NCI-H1436 treated with DMSO at 0.1 percent for 48 hours (cell line): ENCODE data around the gene XAB2.
"Not testable (repeated sequence)": the region's sequence is repeated elsewhere in the genome, so short reads cannot be mapped to it uniquely, and the experiment has no call there.

ENCODE experiments used
- DNase-seq: peaks from one replicate; lab custom pipeline; 2025; lab: John Stamatoyannopoulos, UW

The XAB2 gene

DNA sequence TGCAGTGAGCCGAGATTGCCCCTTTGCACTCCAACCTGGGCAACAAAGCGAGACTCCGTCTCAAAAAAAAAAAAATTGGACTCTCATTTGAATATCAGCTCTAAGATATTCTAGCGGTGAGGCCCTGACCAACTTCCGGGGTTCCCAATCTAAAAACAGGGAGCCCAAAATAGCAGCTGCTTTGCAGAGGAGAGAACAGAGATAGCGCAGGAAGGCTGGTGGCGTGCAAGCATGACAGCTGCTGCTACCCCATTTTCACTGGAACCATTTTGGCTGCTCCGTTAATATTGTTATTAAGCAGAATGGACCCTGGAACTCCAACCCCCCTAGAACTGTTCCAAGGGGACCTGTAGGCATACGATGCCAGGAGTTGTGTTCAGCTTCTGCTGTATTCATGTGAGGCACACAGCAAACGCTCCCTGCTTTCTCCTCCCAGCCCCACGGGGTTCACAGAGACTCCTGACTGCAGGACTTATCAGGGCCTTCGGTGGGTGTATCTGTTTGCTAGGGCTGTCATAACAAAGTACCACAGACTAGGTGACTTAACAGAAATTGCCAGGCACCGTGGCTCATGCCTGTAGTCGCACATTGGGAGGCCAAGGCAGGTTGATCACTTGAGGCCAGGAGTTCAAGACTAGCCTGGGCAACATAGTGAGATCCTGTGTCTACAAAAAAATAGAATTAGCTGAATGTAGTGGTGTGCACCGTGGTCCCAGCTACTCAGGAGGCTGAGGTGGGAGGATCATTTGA lies 19.1 kb upstream of the XAB2 start:
- no peak for DNase-seq

DNA sequence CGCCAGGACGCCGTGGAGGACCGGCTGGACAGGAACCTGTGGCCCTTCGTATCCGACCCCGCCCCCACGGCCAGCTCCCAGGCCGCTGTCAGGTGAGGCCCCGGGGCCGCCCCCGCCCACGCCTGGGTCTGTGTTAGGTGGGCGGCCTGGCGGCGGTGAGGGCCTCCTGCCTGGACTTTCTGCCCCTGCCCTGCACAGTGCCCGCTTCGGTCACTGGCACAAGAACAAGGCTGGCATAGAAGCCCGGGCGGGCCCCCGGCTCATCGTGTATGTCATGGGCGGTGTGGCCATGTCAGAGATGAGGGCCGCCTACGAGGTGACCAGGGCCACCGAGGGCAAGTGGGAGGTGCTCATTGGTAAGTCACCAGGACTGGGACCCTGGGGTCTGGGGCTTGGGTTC lies 17.8 kb upstream of the XAB2 start:
- DNase-seq = no peak

GRCh38 chr19:7646426-7646700 lies 17.0 kb upstream of the XAB2 start:
- no peak for DNase-seq

GRCh38 chr19:7645656-7646425 lies 16.5 kb upstream of the XAB2 start:
- no peak for DNase-seq

GRCh38 chr19:7645163-7645562 lies 15.8 kb upstream of the XAB2 start:
- no peak for DNase-seq

- no peak for DNase-seq
These were observed 15.2 kb upstream of the XAB2 start for GRCh38 chr19:7644550-7644877.

- DNase-seq = not testable (repeated sequence)
These were observed 14.5 kb upstream of the XAB2 start for GRCh38 chr19:7643629-7644549.

GRCh38 chr19:7643031-7643415 lies 13.7 kb upstream of the XAB2 start:
- no peak for DNase-seq

DNA sequence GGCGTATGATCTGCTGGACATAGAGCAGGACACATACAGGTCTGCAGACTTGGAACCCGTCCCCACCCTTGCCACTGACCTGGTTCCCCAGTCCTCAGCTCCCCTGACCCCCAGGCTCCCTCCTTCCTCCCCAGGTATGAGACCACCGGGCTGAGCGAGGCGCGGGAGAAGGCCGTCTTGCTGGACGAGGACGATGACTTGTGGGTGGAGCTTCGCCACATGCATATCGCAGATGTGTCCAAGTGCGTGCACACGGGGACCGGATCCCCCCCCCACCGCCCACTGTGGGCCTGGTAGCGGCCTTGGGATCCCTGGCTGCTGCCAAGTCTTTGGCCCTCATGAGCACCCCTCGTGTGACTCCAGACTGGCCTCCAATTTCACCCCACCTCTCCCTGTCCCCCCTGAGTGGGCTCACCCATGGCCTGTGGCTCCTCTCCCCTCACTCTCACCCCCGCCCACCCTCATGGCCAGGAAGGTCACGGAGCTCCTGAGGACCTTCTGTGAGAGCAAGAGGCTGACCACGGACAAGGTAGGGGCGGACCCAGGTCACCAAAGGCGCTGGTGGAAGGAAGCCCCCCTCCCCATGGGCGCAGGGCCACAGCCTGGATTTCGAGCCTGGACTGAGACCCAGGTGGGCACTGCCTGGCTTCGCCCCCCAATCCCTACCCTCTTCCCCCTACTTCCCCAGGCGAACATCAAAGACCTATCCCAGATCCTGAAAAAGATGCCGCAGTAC lies 13.1 kb upstream of the XAB2 start:
- no peak for DNase-seq

DNA sequence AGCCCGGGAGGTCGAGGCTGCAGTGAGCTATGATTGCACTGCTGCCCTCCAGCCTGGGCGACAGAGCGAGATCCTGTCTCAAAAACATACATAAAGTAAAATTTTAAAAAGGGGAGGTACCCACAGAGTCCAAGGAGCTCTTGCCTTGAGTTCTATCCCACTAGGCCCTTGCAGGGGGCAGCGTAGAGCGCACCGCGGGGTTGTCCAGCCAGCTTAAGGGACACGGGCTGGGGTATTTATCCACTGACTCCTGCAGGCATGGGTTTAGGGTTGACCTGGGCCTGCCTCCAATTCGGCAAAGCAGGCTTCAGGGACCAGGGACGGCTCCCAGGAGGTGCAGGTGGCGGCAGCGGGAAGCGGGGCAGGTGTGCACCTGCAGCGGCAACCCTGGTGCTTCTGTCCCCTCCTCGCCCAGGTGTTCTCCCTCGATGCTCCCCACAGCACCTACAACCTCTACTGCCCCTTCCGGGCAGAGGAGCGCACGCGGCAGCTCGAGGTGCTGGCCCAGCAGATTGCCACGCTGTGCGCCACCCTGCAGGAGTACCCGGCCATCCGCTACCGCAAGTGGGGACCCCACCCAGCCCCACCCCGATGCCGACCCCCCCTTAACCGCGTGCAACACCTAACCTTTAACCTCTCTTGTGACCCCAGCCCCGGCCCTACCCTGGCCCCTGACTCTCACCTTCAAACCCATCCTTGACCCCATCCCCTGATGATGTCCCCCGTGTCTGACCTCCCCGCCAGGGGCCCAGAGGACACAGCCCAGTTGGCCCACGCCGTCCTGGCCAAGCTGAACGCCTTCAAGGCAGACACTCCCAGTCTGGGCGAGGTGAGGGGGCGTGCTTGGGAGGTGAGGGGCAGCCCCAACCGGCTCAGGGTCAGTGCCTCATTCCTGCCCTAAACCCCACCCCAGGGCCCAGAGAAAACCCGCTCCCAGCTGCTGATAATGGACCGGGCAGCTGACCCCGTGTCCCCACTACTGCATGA lies 12.2 kb upstream of the XAB2 start:
- DNase-seq = no peak

- DNase-seq = no peak
These were observed 11.5 kb upstream of the XAB2 start for GRCh38 chr19:7640803-7641202.

DNA sequence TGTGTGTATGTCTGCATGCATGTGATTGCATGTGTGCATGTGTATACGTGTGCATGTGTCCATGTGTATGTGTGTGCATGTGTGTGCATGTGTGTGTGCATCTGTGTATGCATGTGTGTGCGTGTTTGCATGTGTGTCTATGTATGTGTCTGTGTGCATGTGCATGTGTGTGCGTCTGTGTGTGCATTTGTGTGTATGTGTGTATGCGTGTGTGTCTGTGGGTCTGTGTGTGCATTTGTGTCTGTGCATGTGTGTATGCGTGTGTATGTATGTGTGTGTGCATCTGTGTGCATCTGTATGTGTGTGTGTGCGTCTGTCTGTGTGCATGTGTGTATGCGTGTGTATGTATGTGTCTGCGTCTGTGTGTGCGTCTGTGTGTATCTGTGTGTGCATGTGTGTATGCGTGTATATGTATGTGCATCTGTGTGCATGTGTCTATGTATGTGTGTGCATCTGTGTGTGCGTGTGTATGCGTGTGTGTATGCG lies 10.6 kb upstream of the XAB2 start:
- DNase-seq = no peak

- no peak for DNase-seq
These were observed 9.6 kb upstream of the XAB2 start for GRCh38 chr19:7638802-7639465.

GRCh38 chr19:7637374-7638256 lies 8.3 kb upstream of the XAB2 start:
- no peak for DNase-seq

DNA sequence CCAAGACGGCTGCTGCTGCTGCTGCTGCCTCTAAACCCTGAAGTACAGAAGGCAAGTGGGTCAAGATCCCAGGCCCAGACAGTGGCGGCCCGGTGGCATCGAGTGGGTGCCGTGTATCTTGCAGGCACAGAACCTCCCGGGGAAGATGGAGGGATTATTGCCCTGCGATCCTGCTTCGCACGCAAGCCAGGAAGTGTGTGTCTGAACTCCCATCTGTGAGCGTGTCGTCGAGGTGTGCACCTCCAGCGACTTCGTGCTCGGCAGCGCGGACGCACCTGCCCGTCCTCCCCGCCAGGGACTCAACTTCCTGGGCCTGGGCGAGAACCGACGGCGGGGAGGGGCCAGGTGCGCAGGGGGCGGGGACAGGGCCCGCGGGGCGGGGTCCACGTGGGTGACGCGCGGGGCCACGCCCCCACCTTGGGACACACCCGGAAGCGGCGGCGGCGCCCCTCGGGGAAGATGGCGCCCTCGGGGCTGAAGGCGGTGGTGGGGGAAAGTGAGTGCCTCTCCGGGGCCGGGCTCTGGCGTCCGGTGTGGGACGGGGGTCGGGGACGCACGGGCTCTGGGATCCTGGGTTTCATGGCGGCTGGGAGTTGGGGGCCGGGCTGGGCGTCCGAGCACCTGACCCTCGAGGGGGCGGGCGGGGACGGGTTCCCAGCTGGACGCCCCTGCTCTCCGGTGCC lies 7.5 kb upstream of the XAB2 start, which contains the start of gene STXBP2:
Gene STXBP2, plus strand, starts transcription at position 420 of the 683 bp plus-strand sequence. Its CDS starts 40 bp downstream, at position 460.
- peak; percentile 10 for DNase-seq

DNA sequence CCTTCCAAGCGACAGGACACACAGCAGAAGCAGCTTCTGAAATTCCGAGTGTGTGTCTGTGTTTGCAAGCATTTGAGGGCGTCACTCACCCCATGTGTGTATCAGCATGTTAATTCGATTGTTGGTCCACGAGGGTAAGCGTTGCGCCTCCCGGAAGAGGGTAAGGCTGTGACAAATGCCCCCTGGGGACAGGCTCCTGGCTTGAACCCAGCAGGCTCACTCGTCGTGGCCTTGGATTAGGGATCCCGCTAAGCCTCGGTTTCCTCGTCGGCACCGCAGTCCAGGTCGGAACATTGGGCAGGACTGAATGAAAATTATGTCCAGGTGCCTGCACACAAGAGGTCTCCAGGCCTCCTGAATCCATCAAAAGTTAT lies 7.0 kb upstream of the XAB2 start:
- DNase-seq = no peak

DNA sequence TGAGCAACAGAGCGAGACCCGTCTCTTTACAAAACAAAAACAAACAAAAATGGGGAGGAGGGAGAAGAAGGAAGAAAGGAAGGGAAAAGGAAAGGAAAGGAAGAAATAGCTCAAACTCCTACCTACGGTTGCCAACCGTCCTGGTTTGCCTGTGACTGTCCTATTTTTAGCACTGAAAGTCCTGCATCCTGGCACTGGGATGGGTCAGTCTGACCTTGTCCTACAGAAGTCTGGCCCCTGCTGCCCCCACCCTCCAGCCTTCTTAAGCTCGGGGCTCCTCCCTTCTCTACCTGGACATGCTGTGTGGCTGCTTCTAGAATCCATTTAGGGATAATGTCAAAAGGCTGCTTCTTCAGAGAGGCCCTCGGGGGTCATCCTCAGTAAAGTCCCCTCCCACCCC lies 6.3 kb upstream of the XAB2 start:
- no peak for DNase-seq

GRCh38 chr19:7633698-7634097 lies 4.4 kb upstream of the XAB2 start, which contains the start of gene PCP2:
Gene PCP2, minus strand, starts transcription at chr19:7633719. Its CDS starts 262 bp downstream, at chr19:7633457.
- DNase-seq = no peak
